ENCODE data around the gene LIX1L.

DNA sequence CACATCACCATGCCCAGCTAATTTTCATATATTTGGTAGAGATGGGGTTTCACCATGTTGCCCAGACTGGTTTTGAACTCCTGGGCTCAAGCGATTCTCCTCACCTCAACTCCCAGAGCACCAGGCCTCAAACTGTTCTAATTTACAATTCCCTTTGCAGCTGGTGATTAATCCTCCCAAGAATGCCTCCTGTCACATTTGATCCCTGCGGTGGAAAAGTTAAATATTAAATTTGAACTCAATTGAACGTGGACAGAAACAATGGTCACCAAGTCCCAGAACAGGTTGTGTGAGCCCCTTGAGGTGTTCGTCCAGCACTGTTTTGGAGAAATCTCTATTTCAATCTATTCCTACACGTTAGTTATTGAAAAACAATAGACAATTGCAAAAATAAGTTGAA, 70.2 kb downstream of the LIX1L start:
- no peak for TF ChIP-seq POLR2AphosphoS5 (IDR thresholded peaks at IDR 0.05; ENCODE audit: low read depth, low read length)
- TF ChIP-seq POLR2A (IDR thresholded peaks at IDR 0.05; ENCODE audit: low read depth, low read length), result no peak

Measured in GM12892 (cell line).